NCI-H2196 treated with DMSO at 0.1 percent for 48 hours (cell line): Measurements from ENCODE around the gene GPSM1.
"Not testable (repeated sequence)": the region's sequence is repeated elsewhere in the genome, so short reads cannot be mapped to it uniquely, and the experiment has no call there.

Source experiments
- DNase-seq: peaks from one replicate; lab custom pipeline; 2025; ENCODE audit not compliant: unreplicated experiment; lab: John Stamatoyannopoulos, UW

GPSM1 gene

DNA sequence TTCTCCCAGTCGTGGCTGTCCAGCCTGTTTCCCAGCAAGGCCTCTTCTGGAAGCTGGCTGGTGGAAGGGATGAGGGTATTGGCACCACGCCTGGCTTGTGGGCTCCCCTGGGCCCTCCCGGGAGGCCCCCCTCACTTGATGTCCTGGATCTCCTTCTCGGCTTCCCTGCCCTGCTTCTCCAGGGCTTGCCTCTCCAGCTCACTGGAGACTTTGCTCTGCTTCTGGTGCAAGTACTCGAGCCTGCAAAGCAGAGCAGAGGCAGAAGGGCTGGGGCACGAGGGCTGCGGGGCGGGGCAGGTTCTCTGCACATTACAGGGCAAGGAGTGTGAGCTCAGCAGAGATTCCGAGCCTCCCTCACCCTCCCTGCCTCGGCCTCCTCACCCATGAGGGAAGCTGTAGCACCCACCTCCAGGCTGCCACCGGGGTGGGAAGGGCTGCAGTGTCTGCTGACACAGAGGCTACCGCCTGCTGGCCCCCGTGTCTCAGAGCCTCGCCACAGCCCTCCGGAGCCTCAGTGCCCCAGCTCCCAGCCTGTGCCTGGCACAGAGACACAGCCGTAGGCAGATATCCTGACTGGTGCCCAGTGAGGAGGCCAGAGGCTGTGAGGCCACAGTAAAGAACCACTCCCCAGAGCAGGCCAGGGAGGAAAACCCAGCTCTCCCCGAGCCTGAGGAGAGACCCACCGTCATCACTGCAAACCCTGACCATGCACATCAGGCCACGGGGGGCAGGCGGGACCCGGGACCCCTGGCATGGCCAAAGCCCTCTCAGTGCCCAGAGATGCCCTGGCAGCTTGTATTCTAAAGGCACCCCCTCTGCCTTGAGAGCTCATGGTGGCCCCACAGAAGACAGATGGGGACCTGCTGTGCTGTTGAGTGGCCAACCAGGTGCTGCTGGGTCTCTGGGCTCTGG lies 65.5 kb downstream of the GPSM1 start:
- DNase-seq = no peak

- no peak for DNase-seq
Observed at GRCh38 chr9:136393531-136393930, 66.2 kb downstream of the GPSM1 start.

DNA sequence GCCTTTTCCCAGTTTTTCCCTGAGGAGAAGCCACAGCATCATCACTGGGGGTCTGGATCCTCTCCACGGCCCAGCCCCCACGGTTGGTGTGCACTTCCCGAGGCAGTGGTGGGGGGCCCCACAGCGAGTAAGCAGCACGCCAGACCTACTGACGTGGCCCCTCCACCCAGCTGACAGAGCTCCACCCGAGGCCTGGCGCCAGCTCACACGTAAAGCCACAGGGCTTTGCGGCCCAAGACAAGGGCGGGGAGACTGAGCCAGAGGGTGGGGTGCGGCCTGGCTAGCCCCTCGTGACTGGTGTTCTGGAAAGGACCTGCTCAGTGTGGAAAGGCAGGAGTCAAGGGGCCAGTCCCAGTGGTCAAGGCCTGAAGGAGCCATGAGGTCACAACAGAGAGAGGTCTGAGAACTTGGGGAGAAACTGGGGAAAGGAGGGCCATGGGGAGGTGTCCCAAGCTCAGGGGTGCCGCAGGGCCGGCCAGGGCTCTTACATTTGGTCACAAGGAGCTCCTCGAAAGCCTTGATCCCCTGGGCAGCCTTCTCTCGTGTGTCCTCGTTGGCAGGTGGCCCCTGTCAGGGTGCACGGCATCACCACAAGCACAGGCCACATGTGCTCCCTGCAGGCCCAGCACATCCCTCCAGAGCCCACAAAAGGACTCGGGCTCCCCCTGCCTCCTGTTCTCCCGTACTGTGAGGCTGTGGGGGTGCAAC lies 67.1 kb downstream of the GPSM1 start:
- DNase-seq = no peak

DNA sequence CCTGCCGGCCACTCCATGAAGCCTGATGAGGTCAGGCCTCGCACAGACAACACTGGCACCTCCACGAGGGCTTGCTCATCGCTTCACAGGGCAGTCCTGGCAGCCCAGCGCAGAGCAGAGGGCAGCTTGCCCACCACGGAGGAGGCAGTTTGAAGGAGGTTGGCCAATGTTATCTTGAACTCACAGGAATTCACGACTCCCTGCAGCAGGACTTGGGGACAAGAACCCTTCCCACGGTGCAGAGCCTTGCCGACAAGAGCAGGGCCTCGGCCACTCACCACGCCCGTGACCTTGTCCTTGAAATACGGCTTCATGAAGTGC lies 67.6 kb downstream of the GPSM1 start:
- no peak for DNase-seq

DNA sequence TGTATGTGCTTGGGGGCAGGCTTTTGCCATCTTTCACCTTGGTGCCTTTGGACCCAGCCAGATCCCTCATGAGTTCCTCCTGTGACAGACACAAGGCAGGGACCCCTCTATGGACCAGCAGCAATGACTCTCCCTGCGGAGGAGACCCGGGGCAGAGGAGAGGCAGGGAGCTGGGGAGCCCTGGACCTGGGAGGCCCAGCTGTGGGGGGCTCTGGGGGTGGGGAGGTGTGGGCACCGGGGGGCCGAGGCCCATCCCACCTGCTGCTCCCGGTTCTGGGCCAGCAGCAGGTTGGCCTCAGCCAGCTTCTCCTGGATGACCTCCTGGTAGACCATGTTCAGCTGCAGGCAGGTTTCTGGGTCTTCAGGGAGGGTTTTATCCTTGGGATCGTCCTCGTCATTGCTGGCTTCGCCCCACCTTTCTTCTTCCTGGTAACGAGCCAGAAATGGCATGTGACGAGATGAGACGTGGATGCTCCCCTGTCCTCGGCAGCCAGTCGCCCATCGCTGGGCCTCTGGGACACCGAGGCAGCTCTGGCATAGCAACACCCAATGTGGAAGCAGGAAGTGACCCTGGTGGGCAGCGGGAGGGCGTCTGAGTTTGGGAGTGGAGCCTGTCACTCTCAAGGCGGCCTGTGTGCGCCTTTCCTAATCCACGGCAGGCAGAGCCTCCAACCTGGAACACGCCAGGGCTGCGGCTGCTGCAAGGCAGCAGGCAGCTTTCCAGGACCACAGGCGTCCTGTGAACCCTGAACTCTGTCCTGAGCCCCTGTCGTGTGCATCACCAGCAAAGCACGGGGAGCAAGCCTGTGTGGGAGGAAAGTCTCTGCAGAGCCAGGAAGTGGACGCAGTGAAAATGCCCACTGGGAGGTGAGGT lies 68.2 kb downstream of the GPSM1 start:
- DNase-seq = no peak

- DNase-seq = no peak
Observed at GRCh38 chr9:136396219-136396515, 68.8 kb downstream of the GPSM1 start.

DNA sequence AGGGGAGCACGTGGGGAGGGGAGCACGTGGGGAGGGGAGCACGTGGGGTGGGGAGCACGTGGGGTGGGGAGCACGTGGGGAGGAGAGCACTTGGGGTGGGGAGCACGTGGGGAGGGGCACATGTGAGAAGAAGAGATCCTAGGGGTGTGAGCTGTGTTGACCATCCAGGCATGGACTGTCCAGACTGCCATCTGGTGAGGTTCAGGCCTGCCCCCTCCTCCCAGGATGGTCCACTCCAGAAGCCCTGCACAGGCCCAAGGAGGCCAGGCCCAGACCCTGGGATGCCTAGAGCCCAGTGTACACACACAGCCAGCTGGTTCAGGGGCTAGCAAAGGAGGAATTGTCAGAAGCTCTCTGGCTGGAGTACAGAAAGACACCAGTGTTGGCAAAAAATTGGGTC lies 70.3 kb downstream of the GPSM1 start:
- DNase-seq = no peak

DNA sequence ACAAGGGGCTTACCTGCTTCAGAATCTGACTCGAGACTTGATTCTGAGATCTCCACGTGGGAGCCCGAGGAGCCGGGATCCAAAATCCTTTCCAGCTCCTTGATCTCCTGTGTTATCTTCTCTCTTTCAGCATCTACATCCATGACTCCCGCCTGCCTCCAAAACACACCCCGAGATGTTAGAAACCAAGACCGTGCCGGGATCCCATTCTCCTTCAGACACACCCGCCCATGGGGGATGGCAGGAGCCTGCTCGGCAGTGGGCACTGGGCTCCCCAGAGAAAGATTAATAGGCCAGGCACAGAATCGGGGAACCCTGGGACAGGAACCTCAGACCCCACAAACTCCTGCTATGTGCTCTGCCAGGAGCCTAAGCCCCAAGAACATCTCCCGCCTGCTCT lies 70.9 kb downstream of the GPSM1 start:
- no peak for DNase-seq

DNA sequence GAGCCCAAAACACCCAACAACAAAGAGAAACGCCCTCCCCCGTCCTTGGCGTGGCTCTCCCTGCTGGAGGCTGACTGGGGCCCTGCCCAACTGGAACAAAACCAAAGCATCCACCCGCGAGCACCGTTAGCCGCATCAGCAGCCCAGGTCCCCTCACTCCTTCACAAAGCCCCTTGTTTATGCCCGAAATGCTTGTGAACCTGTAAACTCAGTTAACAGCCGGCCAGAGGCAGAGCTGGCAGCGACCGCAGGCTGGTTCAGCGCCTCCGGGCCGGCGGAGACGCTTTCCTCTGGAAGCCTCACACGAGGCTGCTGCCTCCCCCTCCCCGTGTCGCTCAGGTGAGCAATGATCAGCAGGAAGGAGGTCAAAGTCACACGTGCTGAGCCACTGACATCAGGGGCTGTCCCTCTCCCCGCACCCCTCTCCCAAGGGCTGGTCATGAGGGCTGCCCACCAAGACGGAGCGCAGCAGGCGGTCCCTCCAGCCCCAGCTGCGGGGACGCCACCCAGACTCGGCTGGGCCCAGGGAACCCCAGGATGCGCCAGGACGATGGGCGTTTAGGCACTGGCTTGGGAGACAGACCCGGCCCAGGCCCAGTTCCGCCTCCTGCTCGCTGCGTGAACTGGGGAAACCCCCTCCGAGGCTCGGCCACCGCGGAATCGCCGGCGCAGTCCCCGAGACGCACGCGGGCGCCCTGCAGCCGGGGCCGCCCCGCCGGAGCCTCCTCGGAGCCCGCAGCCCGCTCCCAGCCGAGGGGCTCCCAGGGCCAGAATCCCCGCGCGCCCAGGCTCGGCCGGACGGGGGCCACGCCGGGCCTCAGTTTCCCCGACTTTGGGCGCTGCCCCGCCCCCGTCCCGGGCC lies 72.1 kb downstream of the GPSM1 start:
- no peak for DNase-seq

DNA sequence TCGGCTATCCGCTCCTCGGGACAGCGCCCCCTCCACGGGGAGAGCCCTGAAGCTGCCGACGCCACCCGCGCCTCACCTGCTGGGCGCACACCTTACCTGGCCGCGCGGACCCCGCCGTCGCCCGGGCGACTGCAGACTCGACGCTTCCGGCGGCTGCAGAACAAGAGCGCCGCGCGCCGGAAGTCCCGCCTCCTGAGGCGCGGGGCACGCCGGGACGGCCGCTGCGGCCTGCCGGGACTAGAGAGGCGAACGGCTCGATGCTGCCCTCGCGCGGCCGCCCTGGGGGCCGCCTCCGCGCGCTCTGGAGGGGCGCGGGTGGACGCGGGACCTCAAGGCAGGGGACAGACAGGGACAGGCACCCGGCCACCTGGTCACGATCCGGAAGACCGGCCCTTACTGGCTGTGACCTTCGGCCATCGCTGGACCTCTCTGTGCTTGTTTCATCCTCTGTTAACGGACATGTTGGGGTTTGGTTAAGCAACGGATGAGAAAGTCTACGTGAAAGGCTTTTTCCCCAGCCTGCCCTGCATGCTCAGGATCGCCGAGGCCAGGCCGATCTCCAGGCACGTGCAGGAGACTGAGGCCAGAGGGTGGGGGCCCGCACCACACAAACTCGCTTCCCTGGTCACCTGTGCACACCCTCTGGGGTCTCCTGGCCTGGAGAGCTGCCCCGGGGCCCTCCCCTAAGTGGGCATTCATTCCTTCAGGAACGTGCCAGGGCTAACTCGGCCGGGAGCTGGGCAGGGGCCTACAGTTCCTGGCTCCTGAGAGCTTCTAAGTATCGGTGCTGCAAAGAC lies 72.9 kb downstream of the GPSM1 start, which contains the start of gene SNAPC4:
Gene SNAPC4 (minus strand): TSS at position 133 of the 797 bp plus-strand sequence. CDS start 1,742 bp downstream, outside the sequence.
- peak; percentile 68 for DNase-seq

DNA sequence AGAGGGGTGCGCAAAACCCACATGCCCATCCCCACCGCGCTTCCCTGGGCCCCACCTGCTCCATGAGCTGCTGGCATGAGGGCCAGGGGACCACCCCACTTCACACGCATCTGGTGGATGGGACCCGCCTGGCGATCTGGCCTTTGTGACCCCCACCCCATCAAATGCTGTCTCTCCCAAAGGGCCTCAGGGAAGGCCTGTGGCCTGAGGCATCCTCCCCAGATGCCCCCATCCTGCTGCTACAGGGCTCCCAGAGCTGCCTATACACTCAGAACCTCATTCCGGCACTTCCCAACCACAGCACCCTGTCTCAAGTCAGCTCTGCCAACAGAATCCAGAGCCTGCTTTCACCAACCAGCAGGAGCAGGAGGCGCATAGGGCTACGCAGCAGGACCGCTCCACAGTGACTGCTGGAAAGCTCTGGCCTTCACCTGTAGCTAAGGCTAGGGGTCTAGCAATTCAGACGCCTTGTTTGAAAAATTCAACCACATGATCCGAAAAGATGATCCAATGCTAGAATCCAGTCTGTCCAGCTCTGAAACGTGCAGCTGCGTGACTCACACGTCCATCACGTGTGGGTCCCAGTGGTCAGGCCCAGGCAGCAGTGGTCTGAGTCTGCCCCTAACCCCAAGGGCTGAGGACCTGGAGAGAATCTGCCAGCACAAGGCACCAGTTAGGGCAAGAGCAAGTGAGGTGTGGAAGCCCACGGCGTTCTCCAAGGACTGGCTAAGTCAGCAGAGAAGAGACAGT lies 74.0 kb downstream of the GPSM1 start:
- DNase-seq = no peak

DNA sequence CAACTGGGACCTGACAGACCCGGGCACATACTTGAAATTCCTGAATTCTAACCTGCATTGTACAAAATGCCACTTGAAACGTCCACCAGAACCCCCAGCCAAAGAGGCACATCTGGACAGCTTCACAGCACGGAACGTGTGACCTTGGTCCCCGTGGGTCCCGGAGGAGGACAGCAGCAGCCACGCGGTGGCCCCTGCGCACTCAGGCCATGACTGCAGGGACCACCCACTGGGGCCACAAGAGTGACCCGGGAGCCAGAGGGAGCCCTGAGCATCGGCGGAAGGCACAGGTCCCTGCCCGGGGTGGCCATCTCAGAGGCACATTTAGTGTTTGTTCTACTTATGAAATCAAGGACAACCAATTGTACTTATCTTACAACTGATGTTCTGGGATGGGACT lies 74.7 kb downstream of the GPSM1 start:
- no peak for DNase-seq

DNA sequence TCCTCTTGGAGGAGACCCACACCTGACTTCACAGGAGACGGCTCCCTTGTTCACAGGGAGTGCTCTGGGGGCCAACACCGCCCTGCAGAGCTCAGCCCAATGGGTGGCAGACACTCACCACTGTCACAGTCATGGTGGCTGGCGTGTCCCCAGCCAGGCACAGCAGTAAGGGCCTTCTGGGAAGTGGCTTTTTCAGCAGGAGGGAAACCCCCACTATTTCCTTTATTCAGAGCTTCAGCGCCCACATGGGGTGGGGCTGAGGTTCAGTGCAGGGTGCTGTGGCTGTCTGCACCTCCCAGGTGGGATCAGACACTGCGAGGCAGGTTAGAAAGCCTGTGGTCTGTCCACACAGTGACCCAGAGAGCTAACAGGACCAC lies 76.2 kb downstream of the GPSM1 start:
- DNase-seq = no peak

- DNase-seq = no peak
Observed at GRCh38 chr9:136403915-136404800, 76.8 kb downstream of the GPSM1 start.

- DNase-seq = no peak
Observed at GRCh38 chr9:136404801-136405136, 77.4 kb downstream of the GPSM1 start.

DNA sequence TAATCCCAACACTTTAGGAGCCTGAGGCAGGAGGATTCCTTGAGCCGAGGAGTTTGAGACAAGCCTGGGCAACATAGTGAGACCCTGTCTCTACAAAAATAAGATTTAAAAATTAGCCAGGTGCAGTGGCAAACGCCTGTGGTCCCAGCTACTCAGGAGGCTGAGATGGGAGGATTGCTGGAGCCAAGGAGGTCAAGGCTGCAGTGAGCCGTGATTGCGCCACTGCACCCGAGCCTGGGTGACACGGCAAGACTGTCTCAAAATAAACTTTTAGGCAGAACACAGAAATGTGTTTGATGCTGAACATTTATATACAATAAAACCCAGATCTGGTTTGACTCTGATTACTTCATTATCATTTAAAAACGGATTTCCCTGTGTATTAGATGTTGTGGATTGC lies 78.1 kb downstream of the GPSM1 start:
- DNase-seq = no peak

DNA sequence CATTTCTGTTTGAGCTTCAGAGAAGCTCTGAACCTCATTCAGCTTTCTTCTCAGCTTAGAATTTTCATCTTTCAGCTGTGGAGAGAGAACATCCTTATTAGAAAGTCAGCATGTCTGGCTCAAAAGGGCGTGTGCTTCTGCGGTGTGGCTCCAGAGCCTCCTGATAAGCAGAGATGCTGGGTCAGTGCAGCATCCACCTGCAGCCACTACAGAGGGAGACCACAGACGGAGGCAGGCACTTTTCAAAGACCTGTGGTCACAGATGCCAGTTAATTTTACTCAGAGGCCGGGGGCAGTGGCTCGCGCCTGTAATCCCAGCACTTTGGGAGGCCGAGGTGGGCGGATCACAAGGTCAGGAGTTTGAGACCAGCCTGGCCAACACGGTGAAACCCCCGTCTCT lies 78.6 kb downstream of the GPSM1 start:
- DNase-seq = not testable (repeated sequence)

GRCh38 chr9:136407061-136407460 lies 79.7 kb downstream of the GPSM1 start:
- DNase-seq = not testable (repeated sequence)
